GM21786 (cell line): ENCODE data around the gene KLK11.

Experiments used
- ATAC-seq: cut with Tn5 transposase; IDR thresholded peaks from one replicate; pipeline ENCODE4 v1.9.1; 2021; ENCODE audit not compliant: unreplicated experiment

KLK11 gene

DNA sequence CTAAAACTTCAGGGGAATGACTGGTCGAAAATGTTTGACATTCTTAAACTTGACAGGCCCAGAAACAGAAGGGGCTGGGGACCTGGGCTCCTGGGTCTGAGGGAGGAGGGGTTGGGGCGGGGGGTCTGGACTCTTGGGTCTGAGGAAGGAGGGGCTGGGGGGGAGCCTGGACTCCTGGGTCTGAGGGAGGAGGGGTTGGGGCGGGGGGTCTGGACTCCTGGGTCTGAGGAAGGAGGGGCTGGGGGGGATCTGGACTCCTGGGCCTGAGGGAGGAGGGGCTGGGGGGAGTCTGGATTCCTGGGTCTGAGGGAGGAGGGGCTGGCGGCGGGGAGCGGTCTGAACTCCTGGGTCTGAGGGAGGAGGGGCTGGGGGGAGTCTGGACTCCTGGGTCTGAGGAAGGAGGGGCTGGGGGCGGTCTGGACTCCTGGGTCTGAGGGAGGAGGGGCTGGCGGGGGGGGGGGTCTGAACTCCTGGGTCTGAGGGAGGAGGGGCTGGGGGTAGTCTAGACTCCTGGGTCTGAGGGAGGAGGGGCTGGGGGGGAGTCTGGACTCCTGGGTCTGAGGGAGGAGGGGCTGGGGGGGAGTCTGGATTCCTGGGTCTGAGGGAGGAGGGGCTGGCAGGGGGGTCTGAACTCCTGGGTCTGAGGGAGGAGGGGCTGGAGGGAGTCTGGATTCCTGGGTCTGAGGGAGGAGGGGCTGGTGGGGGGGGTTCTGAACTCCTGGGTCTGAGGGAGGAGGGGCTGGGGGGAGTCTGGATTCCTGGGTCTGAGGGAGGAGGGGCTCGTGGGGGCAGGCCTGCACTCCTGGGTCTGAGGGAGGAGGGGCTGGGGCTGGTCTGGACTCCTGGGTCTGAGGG lies 51.5 kb downstream of the KLK11 start:
- ATAC-seq, result no peak

DNA sequence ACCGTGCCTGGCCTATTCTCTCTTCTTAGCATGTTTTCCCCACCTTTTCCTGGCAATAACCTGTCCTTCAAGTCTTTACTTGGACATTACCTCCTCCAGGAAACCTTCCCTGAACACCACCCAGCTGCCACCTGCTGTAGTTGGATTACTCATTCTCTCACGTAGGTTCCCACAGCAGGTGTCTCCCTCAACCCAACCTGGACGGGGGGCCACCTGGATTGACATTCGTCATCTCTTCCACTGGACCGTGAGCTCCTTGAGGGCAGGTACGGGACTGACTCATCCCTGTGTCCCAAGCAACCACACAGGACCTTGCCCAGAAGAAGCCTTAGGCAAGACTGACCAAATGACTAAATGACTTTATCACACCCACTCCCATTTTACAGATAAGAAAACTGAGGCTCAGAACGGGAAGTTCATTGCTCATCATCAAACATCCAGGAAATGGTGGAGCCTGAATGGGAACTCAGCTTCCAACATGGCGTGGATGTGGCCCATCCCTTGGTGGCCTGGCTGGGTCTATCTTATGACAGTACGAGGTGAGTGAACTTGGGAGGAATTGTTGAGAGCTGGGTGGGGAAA lies 53.5 kb downstream of the KLK11 start:
- no peak for ATAC-seq
